ENCODE measurements around the gene CDH11. TPM values are rescaled to one million over a fixed set of nuclear protein-coding genes. Genes with fewer than 3 reads are reported as not detected.

Gene CDH11
- total RNA-seq, 1 donor from 2014 or later = 31.7 TPM

DNA sequence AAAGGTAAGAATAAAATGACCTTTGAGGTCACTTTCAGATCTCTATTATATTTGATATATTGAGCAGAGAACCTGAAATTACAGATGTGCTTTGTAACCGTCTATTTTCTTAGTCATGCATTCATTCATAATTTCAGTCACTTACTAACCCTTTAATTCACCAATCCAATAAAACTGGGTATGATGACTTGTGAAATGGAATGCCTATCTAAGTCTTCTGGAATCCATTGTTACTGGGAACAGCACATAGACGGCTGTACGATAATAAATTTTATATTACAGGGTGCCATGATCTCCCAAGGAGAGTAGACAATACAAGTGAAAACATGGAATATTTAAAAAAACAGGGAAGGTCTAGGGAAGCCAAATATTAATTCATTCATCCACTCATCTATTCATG is 22.9 kb downstream of the CDH11 start:
- no peak overlapping the region for H3K4me3 Mint-ChIP-seq
- peaks cover 7% of the 10 kb centered on the region for H3K9me3 Mint-ChIP-seq
- TF ChIP-seq, protein P1, sequence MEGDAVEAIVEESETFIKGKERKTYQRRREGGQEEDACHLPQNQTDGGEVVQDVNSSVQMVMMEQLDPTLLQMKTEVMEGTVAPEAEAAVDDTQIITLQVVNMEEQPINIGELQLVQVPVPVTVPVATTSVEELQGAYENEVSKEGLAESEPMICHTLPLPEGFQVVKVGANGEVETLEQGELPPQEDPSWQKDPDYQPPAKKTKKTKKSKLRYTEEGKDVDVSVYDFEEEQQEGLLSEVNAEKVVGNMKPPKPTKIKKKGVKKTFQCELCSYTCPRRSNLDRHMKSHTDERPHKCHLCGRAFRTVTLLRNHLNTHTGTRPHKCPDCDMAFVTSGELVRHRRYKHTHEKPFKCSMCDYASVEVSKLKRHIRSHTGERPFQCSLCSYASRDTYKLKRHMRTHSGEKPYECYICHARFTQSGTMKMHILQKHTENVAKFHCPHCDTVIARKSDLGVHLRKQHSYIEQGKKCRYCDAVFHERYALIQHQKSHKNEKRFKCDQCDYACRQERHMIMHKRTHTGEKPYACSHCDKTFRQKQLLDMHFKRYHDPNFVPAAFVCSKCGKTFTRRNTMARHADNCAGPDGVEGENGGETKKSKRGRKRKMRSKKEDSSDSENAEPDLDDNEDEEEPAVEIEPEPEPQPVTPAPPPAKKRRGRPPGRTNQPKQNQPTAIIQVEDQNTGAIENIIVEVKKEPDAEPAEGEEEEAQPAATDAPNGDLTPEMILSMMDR (conservative IDR thresholded peaks at IDR 0.05) = no peak
- H3K27ac Mint-ChIP-seq (ENCODE audit: unreplicated experiment) = no peak overlapping the region
- H3K36me3 Mint-ChIP-seq (ENCODE audit: low read depth) = peaks cover 10% of the 10 kb centered on the region
- H3K27me3 Mint-ChIP-seq (ENCODE audit: low read depth) = no peaks in the 10 kb centered on the region
- no peak for DNase-seq (ENCODE audit: low read depth, low spot score)
- no peaks in the 10 kb centered on the region for H3K4me1 Mint-ChIP-seq

DNA sequence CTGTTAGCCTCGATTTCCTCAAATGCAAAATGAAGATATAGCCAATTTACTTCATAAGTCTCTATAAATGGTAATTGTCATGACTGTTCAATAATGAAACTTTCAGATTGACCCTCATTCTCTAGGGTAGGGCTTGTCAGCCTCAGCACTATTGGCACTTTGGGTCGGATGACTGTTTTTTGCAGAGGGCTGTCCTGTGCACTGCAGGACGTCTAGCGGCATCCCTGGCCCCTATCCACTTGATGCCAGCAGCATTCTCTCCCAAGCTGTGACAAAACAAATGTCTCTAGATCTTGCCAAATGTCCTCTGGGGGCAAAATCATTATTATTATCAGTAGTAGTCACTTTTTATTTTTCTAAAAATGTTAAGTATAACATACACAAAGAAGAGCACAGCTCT is 24.6 kb downstream of the CDH11 start:
- no peak for DNase-seq (ENCODE audit: low read depth, low spot score)
- TF ChIP-seq, protein P1 (conservative IDR thresholded peaks at IDR 0.05) = no peak
- H3K4me3 Mint-ChIP-seq = no peak overlapping the region
- H3K27me3 Mint-ChIP-seq (ENCODE audit: low read depth) = no peaks in the 10 kb centered on the region
- H3K9me3 Mint-ChIP-seq = peaks cover 7% of the 10 kb centered on the region
- H3K36me3 Mint-ChIP-seq (ENCODE audit: low read depth) = peaks cover 8% of the 10 kb centered on the region
- no peaks in the 10 kb centered on the region for H3K4me1 Mint-ChIP-seq
- no peak overlapping the region for H3K27ac Mint-ChIP-seq (ENCODE audit: unreplicated experiment)

DNA sequence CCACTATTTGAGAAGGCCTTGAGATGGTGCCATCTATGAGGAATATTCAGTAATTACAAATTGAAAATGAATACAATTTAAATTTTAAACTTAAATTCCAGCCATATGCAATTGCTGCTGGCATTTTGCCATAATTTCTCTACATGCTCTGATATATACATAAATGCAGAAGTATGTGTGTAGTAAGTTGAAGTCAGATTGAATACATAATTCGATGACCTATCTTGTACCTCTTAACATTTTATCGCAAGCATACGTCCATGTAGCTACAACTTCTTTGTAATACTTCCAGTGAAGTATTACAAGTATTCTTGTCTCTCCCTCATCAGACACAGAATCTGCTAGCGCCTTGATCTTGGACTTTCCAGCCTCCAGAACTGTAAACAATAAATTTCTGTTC is 26.0 kb downstream of the CDH11 start:
- H3K36me3 Mint-ChIP-seq (ENCODE audit: low read depth) = peaks cover 3% of the 10 kb centered on the region
- TF ChIP-seq, protein P1 (conservative IDR thresholded peaks at IDR 0.05) = no peak
- no peaks in the 10 kb centered on the region for H3K27me3 Mint-ChIP-seq (ENCODE audit: low read depth)
- no peaks in the 10 kb centered on the region for H3K4me1 Mint-ChIP-seq
- H3K4me3 Mint-ChIP-seq = no peak overlapping the region
- DNase-seq (ENCODE audit: low read depth, low spot score) = no peak
- H3K9me3 Mint-ChIP-seq = peaks cover 5% of the 10 kb centered on the region
- H3K27ac Mint-ChIP-seq (ENCODE audit: unreplicated experiment) = no peak overlapping the region

DNA sequence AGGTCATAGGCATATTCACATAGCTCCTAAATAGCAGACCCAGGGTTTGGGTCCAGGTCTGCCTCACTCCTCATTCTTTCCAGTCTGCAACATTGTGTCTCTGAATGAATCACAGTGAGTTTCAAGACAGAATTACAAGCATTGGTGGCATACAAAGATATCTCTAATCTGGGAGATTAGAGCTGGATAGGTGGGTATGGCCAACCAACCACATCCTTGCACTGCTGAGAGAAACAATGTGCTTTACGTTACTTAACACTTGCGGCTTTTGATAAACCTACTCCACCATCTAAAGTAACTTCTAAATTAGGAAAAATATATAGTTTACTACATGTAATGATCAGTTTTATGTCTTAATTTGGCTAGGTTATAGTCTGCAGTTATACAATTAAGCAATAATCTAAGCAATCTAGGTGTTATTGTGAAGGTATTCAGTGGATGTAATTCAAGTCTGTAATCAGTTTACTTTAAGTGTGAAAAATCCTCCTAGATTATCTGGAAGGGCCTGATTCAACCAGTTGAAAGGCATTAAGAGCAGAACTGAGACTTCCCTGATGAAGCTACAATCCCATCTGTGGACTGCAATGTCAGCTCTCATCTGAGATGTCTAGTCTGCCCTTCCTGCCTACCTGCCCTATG is 26.7 kb downstream of the CDH11 start:
- H3K27ac Mint-ChIP-seq (ENCODE audit: unreplicated experiment) = no peak overlapping the region
- H3K9me3 Mint-ChIP-seq = peaks cover 5% of the 10 kb centered on the region
- no peaks in the 10 kb centered on the region for H3K4me1 Mint-ChIP-seq
- DNase-seq (ENCODE audit: low read depth, low spot score) = no peak
- no peak overlapping the region for H3K4me3 Mint-ChIP-seq
- H3K36me3 Mint-ChIP-seq (ENCODE audit: low read depth) = peaks cover 3% of the 10 kb centered on the region
- H3K27me3 Mint-ChIP-seq (ENCODE audit: low read depth) = no peaks in the 10 kb centered on the region
- TF ChIP-seq, protein P1 (conservative IDR thresholded peaks at IDR 0.05) = no peak

DNA sequence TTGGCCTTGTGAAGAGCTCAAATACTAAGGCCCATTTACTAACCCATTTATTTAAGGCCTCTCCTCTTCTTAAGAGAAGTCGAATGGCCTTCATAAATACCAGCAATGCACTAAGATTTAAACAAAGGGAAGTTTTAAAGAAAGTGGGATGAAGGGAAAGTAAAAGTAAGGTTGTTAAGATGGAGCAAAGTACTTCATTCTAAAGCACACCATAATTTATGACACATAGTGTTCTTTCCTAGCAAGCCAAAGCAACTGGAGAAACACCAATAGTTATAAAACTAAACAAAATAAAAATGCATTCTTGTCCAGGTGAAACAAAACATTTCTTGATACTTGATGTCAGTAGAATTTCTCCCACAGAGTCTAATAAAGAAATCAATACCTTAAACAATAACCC is 27.9 kb downstream of the CDH11 start:
- no peak for DNase-seq (ENCODE audit: low read depth, low spot score)
- H3K4me1 Mint-ChIP-seq = no peaks in the 10 kb centered on the region
- no peaks in the 10 kb centered on the region for H3K36me3 Mint-ChIP-seq (ENCODE audit: low read depth)
- H3K9me3 Mint-ChIP-seq = peaks cover 2% of the 10 kb centered on the region
- H3K4me3 Mint-ChIP-seq = no peak overlapping the region
- H3K27me3 Mint-ChIP-seq (ENCODE audit: low read depth) = no peaks in the 10 kb centered on the region
- TF ChIP-seq, protein P1 (conservative IDR thresholded peaks at IDR 0.05) = no peak
- H3K27ac Mint-ChIP-seq (ENCODE audit: unreplicated experiment) = no peak overlapping the region
